OCI-LY1 (cell line): ENCODE measurements around the gene PDZD2.

Source experiments
- EZH2 ChIP-seq: fragments of 200-600 bp; sonication (generic), shearing (Covaris generic); IDR thresholded peaks from 2 replicates; pipeline ENCODE4 v1.8.0; 2017; ENCODE audit warnings: borderline replicate concordance, mixed run types, mild to moderate bottlenecking, antibody characterized with exemption, low read length, moderate library complexity, mixed read lengths
- TF ChIP-seq, protein P1 (sequence below): fragments of 200-600 bp; sonication (generic), shearing (Covaris generic); IDR thresholded peaks from 2 replicates; pipeline ENCODE4 v1.5.1; 2017; ENCODE audit warnings: mild to moderate bottlenecking, antibody characterized with exemption, low read length, moderate library complexity, mixed read lengths

DNA sequence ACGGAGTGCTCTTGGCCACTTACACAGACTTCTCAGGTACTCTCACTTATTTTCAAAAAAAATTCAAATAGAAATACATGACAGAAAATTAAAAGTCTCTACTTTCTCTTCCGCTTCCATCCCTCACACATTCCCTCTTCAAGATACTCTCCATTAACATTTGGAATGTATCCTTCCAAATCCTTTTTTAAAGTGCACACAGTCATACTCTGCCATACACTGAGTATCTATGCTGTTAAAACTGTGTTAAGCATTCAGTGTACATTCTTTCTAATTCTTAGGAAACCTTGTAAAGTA lies 519.7 kb downstream of the PDZD2 start:
- TF ChIP-seq, protein P1, sequence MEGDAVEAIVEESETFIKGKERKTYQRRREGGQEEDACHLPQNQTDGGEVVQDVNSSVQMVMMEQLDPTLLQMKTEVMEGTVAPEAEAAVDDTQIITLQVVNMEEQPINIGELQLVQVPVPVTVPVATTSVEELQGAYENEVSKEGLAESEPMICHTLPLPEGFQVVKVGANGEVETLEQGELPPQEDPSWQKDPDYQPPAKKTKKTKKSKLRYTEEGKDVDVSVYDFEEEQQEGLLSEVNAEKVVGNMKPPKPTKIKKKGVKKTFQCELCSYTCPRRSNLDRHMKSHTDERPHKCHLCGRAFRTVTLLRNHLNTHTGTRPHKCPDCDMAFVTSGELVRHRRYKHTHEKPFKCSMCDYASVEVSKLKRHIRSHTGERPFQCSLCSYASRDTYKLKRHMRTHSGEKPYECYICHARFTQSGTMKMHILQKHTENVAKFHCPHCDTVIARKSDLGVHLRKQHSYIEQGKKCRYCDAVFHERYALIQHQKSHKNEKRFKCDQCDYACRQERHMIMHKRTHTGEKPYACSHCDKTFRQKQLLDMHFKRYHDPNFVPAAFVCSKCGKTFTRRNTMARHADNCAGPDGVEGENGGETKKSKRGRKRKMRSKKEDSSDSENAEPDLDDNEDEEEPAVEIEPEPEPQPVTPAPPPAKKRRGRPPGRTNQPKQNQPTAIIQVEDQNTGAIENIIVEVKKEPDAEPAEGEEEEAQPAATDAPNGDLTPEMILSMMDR, result no peak
- TF ChIP-seq EZH2, result no peak
